Measurements from ENCODE around the gene SEPTIN6.

DNA sequence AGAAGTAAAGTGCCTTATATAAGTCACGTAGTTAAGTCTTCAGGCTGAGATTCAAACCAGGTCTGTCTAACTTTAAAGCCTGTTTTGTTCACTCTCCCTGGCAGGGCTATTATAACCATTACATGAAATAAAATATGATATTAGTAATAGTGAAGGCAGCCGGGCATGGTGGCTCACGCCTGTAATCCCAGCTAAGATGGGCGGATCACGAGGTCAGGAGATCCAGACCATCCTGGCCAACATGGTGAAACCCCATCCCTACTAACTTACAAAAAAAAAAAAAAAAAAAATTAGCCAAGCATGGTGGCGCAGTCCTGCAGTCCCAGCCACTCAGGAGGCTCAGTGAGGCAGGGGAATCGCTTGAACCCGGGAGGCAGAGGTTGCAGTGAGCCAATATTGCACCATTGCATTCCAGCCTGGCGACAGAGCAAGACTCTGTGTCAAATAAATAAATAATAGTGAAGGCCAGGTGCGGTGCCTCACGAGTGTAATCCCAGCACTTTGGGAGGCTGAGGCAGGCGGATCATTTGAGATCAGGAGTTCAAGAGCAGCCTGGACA lies 43.3 kb upstream of the SEPTIN6 start:
- TF ChIP-seq, protein P1, sequence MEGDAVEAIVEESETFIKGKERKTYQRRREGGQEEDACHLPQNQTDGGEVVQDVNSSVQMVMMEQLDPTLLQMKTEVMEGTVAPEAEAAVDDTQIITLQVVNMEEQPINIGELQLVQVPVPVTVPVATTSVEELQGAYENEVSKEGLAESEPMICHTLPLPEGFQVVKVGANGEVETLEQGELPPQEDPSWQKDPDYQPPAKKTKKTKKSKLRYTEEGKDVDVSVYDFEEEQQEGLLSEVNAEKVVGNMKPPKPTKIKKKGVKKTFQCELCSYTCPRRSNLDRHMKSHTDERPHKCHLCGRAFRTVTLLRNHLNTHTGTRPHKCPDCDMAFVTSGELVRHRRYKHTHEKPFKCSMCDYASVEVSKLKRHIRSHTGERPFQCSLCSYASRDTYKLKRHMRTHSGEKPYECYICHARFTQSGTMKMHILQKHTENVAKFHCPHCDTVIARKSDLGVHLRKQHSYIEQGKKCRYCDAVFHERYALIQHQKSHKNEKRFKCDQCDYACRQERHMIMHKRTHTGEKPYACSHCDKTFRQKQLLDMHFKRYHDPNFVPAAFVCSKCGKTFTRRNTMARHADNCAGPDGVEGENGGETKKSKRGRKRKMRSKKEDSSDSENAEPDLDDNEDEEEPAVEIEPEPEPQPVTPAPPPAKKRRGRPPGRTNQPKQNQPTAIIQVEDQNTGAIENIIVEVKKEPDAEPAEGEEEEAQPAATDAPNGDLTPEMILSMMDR (conservative IDR thresholded peaks at IDR 0.05; ENCODE audit: low read depth, low read length): no peak
- no peak for TF ChIP-seq NFE2L2 (IDR thresholded peaks at IDR 0.05; ENCODE audit: low read depth, low read length)
- TF ChIP-seq POLR2A (IDR thresholded peaks at IDR 0.05; ENCODE audit: low read depth, low read length): no peak
- TF ChIP-seq, protein P2, sequence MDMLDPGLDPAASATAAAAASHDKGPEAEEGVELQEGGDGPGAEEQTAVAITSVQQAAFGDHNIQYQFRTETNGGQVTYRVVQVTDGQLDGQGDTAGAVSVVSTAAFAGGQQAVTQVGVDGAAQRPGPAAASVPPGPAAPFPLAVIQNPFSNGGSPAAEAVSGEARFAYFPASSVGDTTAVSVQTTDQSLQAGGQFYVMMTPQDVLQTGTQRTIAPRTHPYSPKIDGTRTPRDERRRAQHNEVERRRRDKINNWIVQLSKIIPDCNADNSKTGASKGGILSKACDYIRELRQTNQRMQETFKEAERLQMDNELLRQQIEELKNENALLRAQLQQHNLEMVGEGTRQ (IDR thresholded peaks at IDR 0.05; ENCODE audit: low read depth, low read length): no peak
- TF ChIP-seq, protein P3, sequence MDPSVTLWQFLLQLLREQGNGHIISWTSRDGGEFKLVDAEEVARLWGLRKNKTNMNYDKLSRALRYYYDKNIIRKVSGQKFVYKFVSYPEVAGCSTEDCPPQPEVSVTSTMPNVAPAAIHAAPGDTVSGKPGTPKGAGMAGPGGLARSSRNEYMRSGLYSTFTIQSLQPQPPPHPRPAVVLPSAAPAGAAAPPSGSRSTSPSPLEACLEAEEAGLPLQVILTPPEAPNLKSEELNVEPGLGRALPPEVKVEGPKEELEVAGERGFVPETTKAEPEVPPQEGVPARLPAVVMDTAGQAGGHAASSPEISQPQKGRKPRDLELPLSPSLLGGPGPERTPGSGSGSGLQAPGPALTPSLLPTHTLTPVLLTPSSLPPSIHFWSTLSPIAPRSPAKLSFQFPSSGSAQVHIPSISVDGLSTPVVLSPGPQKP (IDR thresholded peaks at IDR 0.05; ENCODE audit: borderline replicate concordance, low read depth, low read length): no peak
- no peak for TF ChIP-seq CEBPB (IDR thresholded peaks at IDR 0.05; ENCODE audit: low read depth, low read length)
- TF ChIP-seq MXI1 (IDR thresholded peaks at IDR 0.05; ENCODE audit: borderline replicate concordance, low read depth, low read length): no peak
- no peak for TF ChIP-seq BHLHE40 (IDR thresholded peaks at IDR 0.05; ENCODE audit: low read depth, low read length)
- TF ChIP-seq SMC3 (IDR thresholded peaks at IDR 0.05; ENCODE audit: low read depth, low read length): no peak
- TF ChIP-seq CHD1 (IDR thresholded peaks at IDR 0.05; ENCODE audit: low read depth, low read length): no peak
- no peak for TF ChIP-seq MAFK (IDR thresholded peaks at IDR 0.05; ENCODE audit: low read depth, low read length)
- no peak for TF ChIP-seq RAD21 (IDR thresholded peaks at IDR 0.05; ENCODE audit: low read length)
- no peak for TF ChIP-seq RFX5 (IDR thresholded peaks at IDR 0.05; ENCODE audit: low read depth, low read length)

Data from IMR-90 (cell line).